ENCODE results near the gene USP17L12. TPM values are rescaled to one million over a fixed set of nuclear protein-coding genes. Genes with fewer than 3 reads are reported as not detected.
"Not testable (repeated sequence)": the region's sequence is repeated elsewhere in the genome, so short reads cannot be mapped to it uniquely, and the experiment has no call there.

USP17L12 gene, protein sequence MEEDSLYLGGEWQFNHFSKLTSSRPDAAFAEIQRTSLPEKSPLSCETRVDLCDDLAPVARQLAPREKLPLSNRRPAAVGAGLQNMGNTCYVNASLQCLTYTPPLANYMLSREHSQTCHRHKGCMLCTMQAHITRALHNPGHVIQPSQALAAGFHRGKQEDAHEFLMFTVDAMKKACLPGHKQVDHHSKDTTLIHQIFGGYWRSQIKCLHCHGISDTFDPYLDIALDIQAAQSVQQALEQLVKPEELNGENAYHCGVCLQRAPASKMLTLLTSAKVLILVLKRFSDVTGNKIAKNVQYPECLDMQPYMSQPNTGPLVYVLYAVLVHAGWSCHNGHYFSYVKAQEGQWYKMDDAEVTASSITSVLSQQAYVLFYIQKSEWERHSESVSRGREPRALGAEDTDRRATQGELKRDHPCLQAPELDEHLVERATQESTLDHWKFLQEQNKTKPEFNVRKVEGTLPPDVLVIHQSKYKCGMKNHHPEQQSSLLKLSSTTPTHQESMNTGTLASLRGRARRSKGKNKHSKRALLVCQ
- total RNA-seq (2011; cell fraction: chromatin; rRNA removed; ENCODE audit: low replicate concordance) = not detected in 2 replicates
- total RNA-seq (2011; cell fraction: nucleolus; rRNA removed) = not detected in 2 replicates
- not detected in 2 replicates for total RNA-seq (2011; cell fraction: nucleoplasm; rRNA removed)
- total RNA-seq (2014; rRNA removed) = not detected in 2 replicates
- total RNA-seq (2014; rRNA removed; fragmentation: Illumina TruSeq; extraction: Trizol) = not detected in 2 replicates
- not detected in 2 replicates for total RNA-seq (2015; rRNA removed; fragmentation: Illumina TruSeq; extraction: Trizol)
- total RNA-seq (2021) = not detected in 2 replicates
- polyA plus RNA-seq (2011; rRNA removed) = not detected in 2 replicates
- polyA plus RNA-seq (2011; cell fraction: cytosol; rRNA removed) = not detected in 2 replicates
- not detected in 2 replicates for polyA plus RNA-seq (2011; cell fraction: nucleus; rRNA removed)
- polyA plus RNA-seq (2012) = not detected in 2 replicates
- polyA plus RNA-seq (2014; fragmentation: Illumina TruSeq; extraction: Trizol) = not detected in 2 replicates
- not detected for polyA plus RNA-seq (2014; fragmentation: Nextera tagmentation; extraction: Ambion mirVana)
- polyA plus RNA-seq (2014; rRNA removed) = not detected in 2 replicates
- not detected in 2 replicates for polyA minus RNA-seq (2011; rRNA and poly(A)+ RNA removed)
- polyA minus RNA-seq (2011; cell fraction: cytosol; rRNA and poly(A)+ RNA removed) = not detected in 2 replicates
- not detected in 2 replicates for polyA minus RNA-seq (2011; cell fraction: nucleus; rRNA and poly(A)+ RNA removed)
- Bru-seq, nascent RNA = not detected
- BruChase-seq, experiment 1, labeled RNA remaining after a 2-hour chase = not detected
- BruChase-seq, experiment 2, labeled RNA remaining after a 6-hour chase = not detected
- long read RNA-seq, experiment 1 = 0 reads
- long read RNA-seq, experiment 2 = 0 reads
- long read RNA-seq, experiment 3 = 0 reads

DNA sequence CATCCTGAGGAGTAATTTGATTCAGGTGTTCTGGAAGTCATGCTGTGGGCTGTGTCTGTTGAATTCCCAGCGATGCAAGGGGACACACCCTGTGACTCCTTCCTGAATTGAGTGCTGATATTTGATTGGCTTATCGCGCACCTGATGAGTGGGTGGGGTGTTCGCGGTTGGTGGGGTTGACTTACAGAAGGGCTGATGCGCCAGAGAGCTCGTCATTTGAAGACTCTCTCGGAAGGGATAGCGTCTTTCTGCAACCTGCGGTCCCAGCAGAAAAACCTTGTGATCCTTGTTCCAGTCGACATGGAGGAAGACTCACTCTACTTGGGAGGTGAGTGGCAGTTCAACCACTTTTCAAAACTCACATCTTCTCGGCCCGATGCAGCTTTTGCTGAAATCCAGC, at the start of gene USP17L12:
Gene USP17L12, plus strand, starts transcription at position 301 of the 400 bp plus-strand sequence. Its CDS starts 0 bp downstream, at position 301.
- FAIRE-seq; H3K79me2 ChIP-seq (ENCODE audit: control insufficient read depth, insufficient read depth, low read length); H3K4me1 ChIP-seq (replicated peaks in 1 of 2; ENCODE audit: control insufficient read depth in 2 of 2, insufficient read depth in 2 of 2, low read length in 2 of 2); CTCF ChIA-PET (ENCODE audit: low intra/inter-chr PET ratio); H2AFZ ChIP-seq (ENCODE audit: low read depth, low read length); H3K27me3 ChIP-seq (ENCODE audit: control insufficient read depth in 2 of 2, insufficient read depth in 2 of 2, low read length in 2 of 2); BruUV-seq (replicated peaks); H3K4me2 ChIP-seq (ENCODE audit: insufficient read depth, low read length); DNase-seq (ENCODE audit: extremely low read depth in 1 of 4, low spot score in 3 of 4); H3K27ac ChIP-seq (ENCODE audit: extremely low read depth, low read depth, low read length); H3K36me3 ChIP-seq (ENCODE audit: control insufficient read depth, insufficient read depth, low read length); H3K9me3 ChIP-seq (replicated peaks; ENCODE audit: control insufficient read depth, insufficient read depth, low read depth, low read length); ATAC-seq; POLR2A ChIA-PET; H4K20me1 ChIP-seq (replicated peaks; ENCODE audit: control insufficient read depth, insufficient read depth, low read length); H3K9me1 ChIP-seq (ENCODE audit: control insufficient read depth, insufficient read depth, low read length); H3K4me3 ChIP-seq; H3K9ac ChIP-seq (ENCODE audit: insufficient read depth in 1 of 2, low read depth in 2 of 2, low read length in 2 of 2); intact Hi-C loops (cut with micrococcal nuclease): not testable (repeated sequence)
- in situ Hi-C loops (cut with MboI) = loop anchor here (10.0 kb wide), 1 partner anchor 65 kb away; no protein-coding TSS in a partner anchor
- WGBS (ENCODE audit: insufficient coverage, low coverage, missing lambda C conversion rate) = no CpG with 5 or more reads among the region's 13 CpGs

DNA sequence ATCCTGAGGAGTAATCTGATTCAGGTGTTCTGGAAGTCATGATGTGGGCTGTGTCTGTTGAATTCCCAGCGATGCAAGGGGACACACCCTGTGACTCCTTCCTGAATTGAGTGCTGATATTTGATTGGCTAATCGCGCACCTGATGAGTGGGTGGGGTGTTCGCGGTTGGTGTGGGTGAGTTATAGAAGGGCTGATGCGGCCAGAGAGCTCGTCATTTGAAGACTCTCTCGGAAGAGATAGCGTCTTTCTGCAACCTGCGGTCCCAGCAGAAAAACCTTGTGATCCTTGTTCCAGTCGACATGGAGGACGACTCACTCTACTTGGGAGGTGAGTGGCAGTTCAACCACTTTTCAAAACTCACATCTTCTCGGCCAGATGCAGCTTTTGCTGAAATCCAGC, 9.6 kb upstream of the USP17L12 start, which contains the start of gene USP17L10:
Gene USP17L10, plus strand, starts transcription at position 301 of the 400 bp plus-strand sequence. Its CDS starts 0 bp downstream, at position 301.
- no CpG with 5 or more reads among the region's 13 CpGs for WGBS (ENCODE audit: insufficient coverage, low coverage, missing lambda C conversion rate)
- H3K4me3 ChIP-seq; H2AFZ ChIP-seq (ENCODE audit: low read depth, low read length); H3K4me2 ChIP-seq (ENCODE audit: insufficient read depth, low read length); H3K4me1 ChIP-seq (replicated peaks in 1 of 2; ENCODE audit: control insufficient read depth in 2 of 2, insufficient read depth in 2 of 2, low read length in 2 of 2); intact Hi-C loops (cut with micrococcal nuclease); H3K9me1 ChIP-seq (ENCODE audit: control insufficient read depth, insufficient read depth, low read length); DNase-seq (ENCODE audit: extremely low read depth in 1 of 4, low spot score in 3 of 4); in situ Hi-C loops (cut with MboI); H3K79me2 ChIP-seq (ENCODE audit: control insufficient read depth, insufficient read depth, low read length); H3K27ac ChIP-seq (ENCODE audit: extremely low read depth, low read depth, low read length); POLR2A ChIA-PET; ATAC-seq; H3K9ac ChIP-seq (ENCODE audit: insufficient read depth in 1 of 2, low read depth in 2 of 2, low read length in 2 of 2); H3K9me3 ChIP-seq (replicated peaks; ENCODE audit: control insufficient read depth, insufficient read depth, low read depth, low read length); CTCF ChIA-PET (ENCODE audit: low intra/inter-chr PET ratio); H4K20me1 ChIP-seq (replicated peaks; ENCODE audit: control insufficient read depth, insufficient read depth, low read length); FAIRE-seq; H3K36me3 ChIP-seq (ENCODE audit: control insufficient read depth, insufficient read depth, low read length); H3K27me3 ChIP-seq (ENCODE audit: control insufficient read depth in 2 of 2, insufficient read depth in 2 of 2, low read length in 2 of 2); BruUV-seq (replicated peaks): not testable (repeated sequence)

- DNase-seq (ENCODE audit: extremely low read depth in 1 of 4, low spot score in 3 of 4); in situ Hi-C loops (cut with MboI); H3K4me1 ChIP-seq (replicated peaks in 1 of 2; ENCODE audit: control insufficient read depth in 2 of 2, insufficient read depth in 2 of 2, low read length in 2 of 2); H4K20me1 ChIP-seq (replicated peaks; ENCODE audit: control insufficient read depth, insufficient read depth, low read length); H2AFZ ChIP-seq (ENCODE audit: low read depth, low read length); H3K9ac ChIP-seq (ENCODE audit: insufficient read depth in 1 of 2, low read depth in 2 of 2, low read length in 2 of 2); H3K9me3 ChIP-seq (replicated peaks; ENCODE audit: control insufficient read depth, insufficient read depth, low read depth, low read length); H3K4me2 ChIP-seq (ENCODE audit: insufficient read depth, low read length); CTCF ChIA-PET (ENCODE audit: low intra/inter-chr PET ratio); BruUV-seq (replicated peaks); H3K4me3 ChIP-seq; POLR2A ChIA-PET; FAIRE-seq; H3K27me3 ChIP-seq (ENCODE audit: control insufficient read depth in 2 of 2, insufficient read depth in 2 of 2, low read length in 2 of 2); intact Hi-C loops (cut with micrococcal nuclease); H3K79me2 ChIP-seq (ENCODE audit: control insufficient read depth, insufficient read depth, low read length); H3K27ac ChIP-seq (ENCODE audit: extremely low read depth, low read depth, low read length); ATAC-seq; H3K9me1 ChIP-seq (ENCODE audit: control insufficient read depth, insufficient read depth, low read length); H3K36me3 ChIP-seq (ENCODE audit: control insufficient read depth, insufficient read depth, low read length): not testable (repeated sequence)
- WGBS (ENCODE audit: insufficient coverage, low coverage, missing lambda C conversion rate) = under 1% methylated on average over 8 of the region's 14 CpGs
Observed at GRCh38 chr4:9214701-9215100, 5.3 kb upstream of the USP17L12 start.

Data from K562 (cell line).